ENCODE results near the gene ZC3H13.

The ZC3H13 gene

GRCh38 chr13:46085737-46086136 is 33.2 kb upstream of the ZC3H13 start:
- in situ Hi-C loops (cut with MboI; ENCODE audit: low sequenced_read_pairs, unreplicated experiment) = no loop called here
- TF ChIP-seq, protein P1, sequence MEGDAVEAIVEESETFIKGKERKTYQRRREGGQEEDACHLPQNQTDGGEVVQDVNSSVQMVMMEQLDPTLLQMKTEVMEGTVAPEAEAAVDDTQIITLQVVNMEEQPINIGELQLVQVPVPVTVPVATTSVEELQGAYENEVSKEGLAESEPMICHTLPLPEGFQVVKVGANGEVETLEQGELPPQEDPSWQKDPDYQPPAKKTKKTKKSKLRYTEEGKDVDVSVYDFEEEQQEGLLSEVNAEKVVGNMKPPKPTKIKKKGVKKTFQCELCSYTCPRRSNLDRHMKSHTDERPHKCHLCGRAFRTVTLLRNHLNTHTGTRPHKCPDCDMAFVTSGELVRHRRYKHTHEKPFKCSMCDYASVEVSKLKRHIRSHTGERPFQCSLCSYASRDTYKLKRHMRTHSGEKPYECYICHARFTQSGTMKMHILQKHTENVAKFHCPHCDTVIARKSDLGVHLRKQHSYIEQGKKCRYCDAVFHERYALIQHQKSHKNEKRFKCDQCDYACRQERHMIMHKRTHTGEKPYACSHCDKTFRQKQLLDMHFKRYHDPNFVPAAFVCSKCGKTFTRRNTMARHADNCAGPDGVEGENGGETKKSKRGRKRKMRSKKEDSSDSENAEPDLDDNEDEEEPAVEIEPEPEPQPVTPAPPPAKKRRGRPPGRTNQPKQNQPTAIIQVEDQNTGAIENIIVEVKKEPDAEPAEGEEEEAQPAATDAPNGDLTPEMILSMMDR (IDR thresholded peaks at IDR 0.05; ENCODE audit: borderline replicate concordance, control extremely low read depth, extremely low read depth, insufficient read depth, missing control alignments) = no peak
- no peak for DNase-seq (ENCODE audit: low spot score)

DNA sequence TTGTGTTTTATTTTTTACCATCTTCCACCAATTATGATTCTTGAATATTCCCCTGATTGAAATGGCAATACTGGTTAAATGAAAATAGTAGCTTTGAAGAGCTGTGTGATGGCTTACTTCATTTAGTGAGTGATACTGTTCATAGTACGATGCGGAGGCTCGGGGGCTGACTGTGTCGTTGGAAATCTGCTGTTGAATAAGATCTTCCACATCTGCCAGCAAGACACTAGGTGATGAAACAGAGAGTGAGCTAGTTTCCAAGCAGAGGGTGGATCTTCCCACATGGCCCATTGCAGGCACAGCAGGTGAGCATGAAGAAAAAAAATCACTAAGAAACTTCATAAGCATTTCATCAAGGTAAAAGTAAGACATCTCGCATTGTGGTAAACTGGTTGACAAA is 29.8 kb upstream of the ZC3H13 start:
- in situ Hi-C loops (cut with MboI; ENCODE audit: low sequenced_read_pairs, unreplicated experiment) = no loop called here
- TF ChIP-seq, protein P1 (IDR thresholded peaks at IDR 0.05; ENCODE audit: borderline replicate concordance, control extremely low read depth, extremely low read depth, insufficient read depth, missing control alignments) = no peak

GRCh38 chr13:46079770-46080169 is 27.2 kb upstream of the ZC3H13 start:
- in situ Hi-C loops (cut with MboI; ENCODE audit: low sequenced_read_pairs, unreplicated experiment) = no loop called here
- TF ChIP-seq, protein P1 (IDR thresholded peaks at IDR 0.05; ENCODE audit: borderline replicate concordance, control extremely low read depth, extremely low read depth, insufficient read depth, missing control alignments) = no peak
- DNase-seq (ENCODE audit: low spot score) = no peak

More for the DNA sequence above, 29.8 kb upstream of the ZC3H13 start:
- no peak for DNase-seq (ENCODE audit: low spot score)

- no peak for DNase-seq (ENCODE audit: low spot score)
- TF ChIP-seq, protein P1 (IDR thresholded peaks at IDR 0.05; ENCODE audit: borderline replicate concordance, control extremely low read depth, extremely low read depth, insufficient read depth, missing control alignments) = no peak
- in situ Hi-C loops (cut with MboI; ENCODE audit: low sequenced_read_pairs, unreplicated experiment) = no loop called here
Observed at GRCh38 chr13:46077265-46077664, 24.7 kb upstream of the ZC3H13 start.

DNA sequence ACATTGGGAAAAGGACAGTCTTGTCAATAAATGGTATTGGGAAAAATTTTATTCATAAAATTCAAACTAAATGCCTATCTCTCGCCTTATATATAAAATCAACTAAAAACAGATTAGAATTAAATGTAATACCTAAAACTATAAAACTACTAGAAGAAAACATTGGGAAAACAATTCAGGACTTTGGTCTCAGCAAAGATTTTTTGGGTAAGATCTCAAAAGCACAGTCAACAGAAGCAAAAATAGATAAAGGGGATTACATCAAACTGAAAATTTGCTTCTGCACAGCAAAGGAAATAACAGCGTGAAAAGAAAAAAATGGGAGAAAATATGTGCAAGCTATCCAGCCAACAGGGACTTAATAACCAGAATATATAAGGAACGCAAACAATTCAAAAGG is 24.3 kb upstream of the ZC3H13 start:
- in situ Hi-C loops (cut with MboI; ENCODE audit: low sequenced_read_pairs, unreplicated experiment) = no loop called here
- DNase-seq (ENCODE audit: low spot score) = no peak
- TF ChIP-seq, protein P1 (IDR thresholded peaks at IDR 0.05; ENCODE audit: borderline replicate concordance, control extremely low read depth, extremely low read depth, insufficient read depth, missing control alignments) = no peak

- DNase-seq (ENCODE audit: low spot score) = no peak
- in situ Hi-C loops (cut with MboI; ENCODE audit: low sequenced_read_pairs, unreplicated experiment) = no loop called here
- TF ChIP-seq, protein P1 (IDR thresholded peaks at IDR 0.05; ENCODE audit: borderline replicate concordance, control extremely low read depth, extremely low read depth, insufficient read depth, missing control alignments) = no peak
Observed at GRCh38 chr13:46075811-46076210, 23.3 kb upstream of the ZC3H13 start.

Measured in GM13976 (cell line).